Ascending aorta (tissue), 2 donors: ENCODE results near the gene TMEM200A. TPM values are rescaled to one million over a fixed set of nuclear protein-coding genes. Genes with fewer than 3 reads are reported as not detected.
"Not testable (repeated sequence)": the region's sequence is repeated elsewhere in the genome, so short reads cannot be mapped to it uniquely, and the experiment has no call there.

Source experiments
- DNase-seq, 2 donors: peaks; one replicate each; pipeline ENCODE4 v3.0.0-alpha.2; 2019; ENCODE audit warnings: low spot score in 2 of 2
- H3K27ac ChIP-seq, 2 donors: fragments of 200-600 bp; sonication (generic); one replicate each; pipeline ENCODE4 v1.5.1; 2016 to 2017; ENCODE audit warnings: mild to moderate bottlenecking in 1 of 2
- H3K27me3 ChIP-seq: fragments of 200-600 bp; sonication (generic); one replicate; pipeline ENCODE4 v1.5.1; 2017
- H3K36me3 ChIP-seq, 2 donors: fragments of 200-600 bp; sonication (generic); one replicate each; pipeline ENCODE4 v1.5.1; 2016
- H3K4me1 ChIP-seq, 2 donors: fragments of 200-600 bp; sonication (generic); one replicate each; pipeline ENCODE4 v1.5.1; 2016 to 2017; ENCODE audit warnings: mild to moderate bottlenecking in 1 of 2
- H3K4me3 ChIP-seq, 2 donors: fragments of 200-600 bp; sonication (generic); one replicate each; pipeline ENCODE4 v1.5.1; 2016 to 2017; ENCODE audit warnings: mild to moderate bottlenecking in 1 of 2
- H3K9me3 ChIP-seq, 2 donors: fragments of 200-600 bp; sonication (generic); one replicate each; pipeline ENCODE4 v1.5.1; 2016
- intact Hi-C: fragments of 100-400 bp; cut with DNase I; formaldehyde crosslinking; loops from one replicate; pipeline ENCODE4 v1.15.1; 2023
- total RNA-seq: library from RNA; depleted of rRNA; stranded (reverse); fragments of >200 nt; gene quantifications from one replicate; pipeline ENCODE4 v1.1.0, GENCODE V29; 2016
- TF ChIP-seq, protein P1 (sequence below), 3 experiments: fragments of 200-600 bp in 2 of 3; fragments of 450-650 bp in 1 of 3; sonication (generic) in 2 of 3; IDR thresholded peaks; one replicate each; pipeline ENCODE4 v1.5.1; 2016 to 2019; ENCODE audit warnings: antibody characterized with exemption in 3 of 3, mild to moderate bottlenecking in 1 of 3, moderate library complexity in 1 of 3

The TMEM200A gene
- total RNA-seq, 1 donor from 2014 or later, result 3.6 TPM

DNA sequence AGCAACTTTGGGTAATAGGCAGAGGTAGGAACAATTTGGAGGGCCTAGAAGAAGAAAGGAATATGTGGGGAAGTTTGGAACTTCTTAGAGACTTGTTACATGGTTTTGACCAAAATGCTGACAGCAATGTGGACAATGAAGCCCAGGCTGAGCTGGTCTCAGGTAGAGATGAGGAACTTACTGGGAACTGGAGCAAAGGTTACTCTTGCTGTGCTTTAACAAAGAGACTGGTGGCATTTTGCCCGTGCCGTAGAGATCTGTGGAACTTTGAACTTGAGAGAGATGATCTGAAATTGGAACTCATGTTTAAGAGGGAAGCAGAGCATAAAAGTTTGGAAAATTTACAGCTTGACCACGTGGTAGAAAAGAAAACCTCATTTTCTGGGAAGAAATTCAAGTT, 28.3 kb upstream of the TMEM200A start:
- H3K27ac ChIP-seq, result no peak overlapping the region
- intact Hi-C loops, result no loop called here
- no peak for DNase-seq
- no peaks in the 10 kb centered on the region for H3K27me3 ChIP-seq
- H3K36me3 ChIP-seq, result no peaks in the 10 kb centered on the region
- H3K4me3 ChIP-seq, result no peak overlapping the region
- H3K9me3 ChIP-seq, result no peaks in the 10 kb centered on the region
- TF ChIP-seq, protein P1, sequence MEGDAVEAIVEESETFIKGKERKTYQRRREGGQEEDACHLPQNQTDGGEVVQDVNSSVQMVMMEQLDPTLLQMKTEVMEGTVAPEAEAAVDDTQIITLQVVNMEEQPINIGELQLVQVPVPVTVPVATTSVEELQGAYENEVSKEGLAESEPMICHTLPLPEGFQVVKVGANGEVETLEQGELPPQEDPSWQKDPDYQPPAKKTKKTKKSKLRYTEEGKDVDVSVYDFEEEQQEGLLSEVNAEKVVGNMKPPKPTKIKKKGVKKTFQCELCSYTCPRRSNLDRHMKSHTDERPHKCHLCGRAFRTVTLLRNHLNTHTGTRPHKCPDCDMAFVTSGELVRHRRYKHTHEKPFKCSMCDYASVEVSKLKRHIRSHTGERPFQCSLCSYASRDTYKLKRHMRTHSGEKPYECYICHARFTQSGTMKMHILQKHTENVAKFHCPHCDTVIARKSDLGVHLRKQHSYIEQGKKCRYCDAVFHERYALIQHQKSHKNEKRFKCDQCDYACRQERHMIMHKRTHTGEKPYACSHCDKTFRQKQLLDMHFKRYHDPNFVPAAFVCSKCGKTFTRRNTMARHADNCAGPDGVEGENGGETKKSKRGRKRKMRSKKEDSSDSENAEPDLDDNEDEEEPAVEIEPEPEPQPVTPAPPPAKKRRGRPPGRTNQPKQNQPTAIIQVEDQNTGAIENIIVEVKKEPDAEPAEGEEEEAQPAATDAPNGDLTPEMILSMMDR (IDR thresholded peaks at IDR 0.05), result no peak
- H3K4me1 ChIP-seq, result no peaks in the 10 kb centered on the region

DNA sequence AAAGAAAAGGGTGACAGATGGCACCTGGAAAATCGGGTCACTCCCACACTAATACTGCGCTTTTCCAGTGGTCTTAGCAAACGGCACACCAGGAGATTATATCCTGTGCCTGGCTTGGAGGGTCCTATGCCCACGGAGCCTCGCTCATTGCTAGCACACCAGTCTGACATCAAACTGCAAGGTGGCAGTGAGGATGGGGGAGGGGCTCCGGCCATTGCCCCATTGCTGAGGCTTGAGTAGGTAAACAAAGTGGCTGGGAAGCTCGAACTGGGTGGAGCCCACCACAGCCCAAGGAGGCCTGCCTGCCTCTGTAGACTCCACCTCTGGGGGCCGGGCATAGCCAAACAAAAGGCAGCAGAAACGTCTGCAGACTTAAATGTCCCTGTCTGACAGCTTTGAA, 19.5 kb upstream of the TMEM200A start:
- intact Hi-C loops, H3K4me1 ChIP-seq: not testable (repeated sequence)

DNA sequence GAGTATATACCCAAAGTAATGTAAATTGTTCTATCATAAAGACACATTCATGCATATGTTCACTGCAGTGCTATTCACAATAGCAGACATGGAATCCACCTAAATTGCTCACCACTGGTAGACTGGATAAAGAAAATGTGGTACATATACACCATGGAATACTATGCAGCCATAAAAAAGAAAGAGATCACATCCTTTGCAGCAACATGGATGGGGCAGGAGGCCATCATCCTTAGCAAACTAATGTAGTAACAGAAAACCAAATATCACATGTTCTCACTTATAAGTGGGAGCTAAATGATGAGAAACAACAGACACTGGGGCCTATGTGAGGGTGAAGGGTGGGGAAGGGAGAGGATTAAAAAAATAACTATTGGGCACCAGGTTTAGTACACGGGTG, 11.5 kb upstream of the TMEM200A start:
- no peaks in the 10 kb centered on the region for H3K36me3 ChIP-seq
- no peak overlapping the region for H3K4me3 ChIP-seq
- no peaks in the 10 kb centered on the region for H3K27me3 ChIP-seq
- no peaks in the 10 kb centered on the region for H3K9me3 ChIP-seq
- H3K4me1 ChIP-seq, result no peaks in the 10 kb centered on the region
- TF ChIP-seq, protein P1 (IDR thresholded peaks at IDR 0.05), result no peak
- DNase-seq, result no peak
- intact Hi-C loops, result no loop called here
- no peak overlapping the region for H3K27ac ChIP-seq

More for the DNA sequence above, 19.5 kb upstream of the TMEM200A start:
- not testable (repeated sequence) for H3K27me3 ChIP-seq, H3K4me3 ChIP-seq, H3K27ac ChIP-seq, DNase-seq, H3K9me3 ChIP-seq, H3K36me3 ChIP-seq

DNA sequence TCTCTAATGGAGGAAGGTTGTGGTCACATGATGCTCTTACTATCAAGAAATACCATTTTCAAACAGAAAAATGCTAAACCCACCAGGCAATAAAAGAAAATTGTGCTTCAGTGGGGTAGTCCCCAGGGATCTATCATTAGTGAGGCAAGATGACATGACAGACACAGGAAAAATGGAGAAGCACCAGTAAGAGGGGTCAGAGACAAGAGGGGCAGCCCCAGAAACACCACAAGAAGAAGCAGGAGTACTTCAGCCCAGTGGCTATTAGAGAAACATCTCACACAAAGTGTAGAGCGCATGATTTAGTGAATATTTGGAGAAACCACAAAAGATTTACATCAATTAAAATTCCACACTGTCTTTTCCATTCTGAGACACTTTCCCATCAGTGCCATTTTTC, 10.2 kb upstream of the TMEM200A start:
- TF ChIP-seq, protein P1 (IDR thresholded peaks at IDR 0.05), result no peak
- Histone ChIP-seq H3K9me3 (no peaks in the 10 kb centered on the region), H3K27me3 (no peaks in the 10 kb centered on the region), H3K4me1 (no peaks in the 10 kb centered on the region), H3K4me3 (no peak overlapping the region), H3K36me3 (no peaks in the 10 kb centered on the region), H3K27ac (no peak overlapping the region)
- no peak for DNase-seq
- intact Hi-C loops, result no loop called here

DNA sequence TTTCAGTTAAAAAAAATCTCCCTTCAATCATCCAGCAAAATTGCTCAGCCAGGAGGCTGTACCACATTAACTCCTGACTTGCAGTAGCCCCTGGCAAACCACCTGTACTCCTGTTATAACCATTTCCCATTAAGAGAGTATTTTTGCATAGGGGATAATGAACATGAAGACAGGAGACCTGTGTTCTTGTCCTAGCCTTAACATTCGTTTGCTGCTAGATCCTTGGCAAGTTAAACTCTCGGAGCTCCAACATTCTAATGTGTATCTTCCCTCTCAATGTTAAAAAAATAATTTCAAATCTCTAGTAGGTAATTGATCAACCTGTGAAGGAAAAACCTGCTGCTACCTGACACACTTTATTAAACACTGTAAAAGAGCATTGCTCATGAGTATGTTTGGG, 8.4 kb upstream of the TMEM200A start:
- Histone ChIP-seq H3K27me3 (no peaks in the 10 kb centered on the region), H3K9me3 (no peaks in the 10 kb centered on the region), H3K36me3 (no peaks in the 10 kb centered on the region), H3K4me1 (no peaks in the 10 kb centered on the region), H3K27ac (no peak overlapping the region), H3K4me3 (no peak overlapping the region)
- DNase-seq, result no peak
- TF ChIP-seq, protein P1 (IDR thresholded peaks at IDR 0.05), result no peak
- intact Hi-C loops, result no loop called here

DNA sequence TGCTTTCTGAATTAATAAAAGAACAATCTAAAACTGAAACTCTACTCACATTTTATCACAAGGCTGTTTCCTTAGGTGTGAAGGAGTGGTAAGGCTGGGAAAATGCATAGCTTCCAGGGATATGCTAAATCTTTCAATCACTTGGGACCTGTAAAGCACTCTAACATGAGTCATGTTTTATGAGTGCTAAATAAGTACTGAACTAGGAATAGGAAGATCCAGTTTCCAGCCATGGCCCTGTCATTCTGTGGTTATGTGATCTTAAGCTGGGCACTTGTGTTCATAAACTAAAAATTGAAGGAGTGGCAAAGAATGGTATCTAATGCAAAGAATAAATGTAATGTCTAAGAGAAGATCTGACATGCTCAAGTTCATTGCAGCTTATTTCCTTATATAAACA, 6.1 kb upstream of the TMEM200A start:
- Histone ChIP-seq H3K4me3 (no peak overlapping the region), H3K4me1 (no peaks in the 10 kb centered on the region), H3K9me3 (no peaks in the 10 kb centered on the region), H3K27ac (no peak overlapping the region), H3K27me3 (no peaks in the 10 kb centered on the region), H3K36me3 (no peaks in the 10 kb centered on the region)
- intact Hi-C loops, result no loop called here
- TF ChIP-seq, protein P1 (IDR thresholded peaks at IDR 0.05), result no peak
- DNase-seq, result no peak
